ENCODE results near the gene NIPAL4.

GRCh38 chr5:157464519-157465171 lies 4.6 kb downstream of the NIPAL4 start:
- TF ChIP-seq, protein P1, sequence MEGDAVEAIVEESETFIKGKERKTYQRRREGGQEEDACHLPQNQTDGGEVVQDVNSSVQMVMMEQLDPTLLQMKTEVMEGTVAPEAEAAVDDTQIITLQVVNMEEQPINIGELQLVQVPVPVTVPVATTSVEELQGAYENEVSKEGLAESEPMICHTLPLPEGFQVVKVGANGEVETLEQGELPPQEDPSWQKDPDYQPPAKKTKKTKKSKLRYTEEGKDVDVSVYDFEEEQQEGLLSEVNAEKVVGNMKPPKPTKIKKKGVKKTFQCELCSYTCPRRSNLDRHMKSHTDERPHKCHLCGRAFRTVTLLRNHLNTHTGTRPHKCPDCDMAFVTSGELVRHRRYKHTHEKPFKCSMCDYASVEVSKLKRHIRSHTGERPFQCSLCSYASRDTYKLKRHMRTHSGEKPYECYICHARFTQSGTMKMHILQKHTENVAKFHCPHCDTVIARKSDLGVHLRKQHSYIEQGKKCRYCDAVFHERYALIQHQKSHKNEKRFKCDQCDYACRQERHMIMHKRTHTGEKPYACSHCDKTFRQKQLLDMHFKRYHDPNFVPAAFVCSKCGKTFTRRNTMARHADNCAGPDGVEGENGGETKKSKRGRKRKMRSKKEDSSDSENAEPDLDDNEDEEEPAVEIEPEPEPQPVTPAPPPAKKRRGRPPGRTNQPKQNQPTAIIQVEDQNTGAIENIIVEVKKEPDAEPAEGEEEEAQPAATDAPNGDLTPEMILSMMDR (IDR thresholded peaks at IDR 0.05; ENCODE audit: insufficient read depth, low read depth, low read length), result no peak
- TF ChIP-seq EZH2 (IDR thresholded peaks at IDR 0.05; ENCODE audit: insufficient read depth, low read length), result no peak

Measured in astrocyte (in vitro differentiated cells and primary cell).